Neural progenitor cell (in vitro differentiated cells): ENCODE data around the gene LRP5. TPM values are rescaled to one million over a fixed set of nuclear protein-coding genes. Genes with fewer than 3 reads are reported as not detected.

Experiments
- DNase-seq: peaks from one replicate; pipeline ENCODE4 v3.0.0-alpha.2; 2016; ENCODE audit warnings: low spot score
- H2AFZ ChIP-seq: fragments of 200-600 bp; sonication (generic); replicated peaks from 2 replicates; pipeline ENCODE4 v1.6.1; 2016; ENCODE audit warnings: antibody characterized with exemption
- H3F3A ChIP-seq: fragments of 200-600 bp; sonication (generic); 2 replicates; pipeline ENCODE4 v1.6.1; 2016; ENCODE audit warnings: antibody characterized with exemption, low read depth
- H3K27ac ChIP-seq: fragments of 200-600 bp; sonication (generic); 2 replicates; pipeline ENCODE4 v1.5.1; 2016; ENCODE audit warnings: mild to moderate bottlenecking
- H3K27me3 ChIP-seq: fragments of 200-600 bp; sonication (generic); 2 replicates; pipeline ENCODE4 v1.6.1; 2016; ENCODE audit warnings: mild to moderate bottlenecking, moderate library complexity
- H3K36me3 ChIP-seq: fragments of 200-600 bp; sonication (generic); 2 replicates; pipeline ENCODE4 v1.5.1; 2016
- H3K4me1 ChIP-seq: fragments of 200-600 bp; sonication (generic); 2 replicates; pipeline ENCODE4 v1.6.1; 2016; ENCODE audit warnings: mixed run types
- H3K4me2 ChIP-seq: fragments of 200-600 bp; sonication (generic); 2 replicates; pipeline ENCODE4 v1.6.1; 2016
- H3K4me3 ChIP-seq: fragments of 200-600 bp; sonication (generic); 2 replicates; pipeline ENCODE4 v1.5.1; 2016
- H3K79me2 ChIP-seq: fragments of 200-600 bp; sonication (generic); 2 replicates; pipeline ENCODE4 v1.6.1; 2016; ENCODE audit warnings: low read depth
- H3K9ac ChIP-seq: fragments of 200-600 bp; sonication (generic); 2 replicates; pipeline ENCODE4 v1.6.1; 2016
- H3K9me3 ChIP-seq: fragments of 200-600 bp; sonication (generic); 2 replicates; pipeline ENCODE4 v1.5.1; 2016; ENCODE audit warnings: low read depth
- H4K20me1 ChIP-seq: fragments of 200-600 bp; sonication (generic); 2 replicates; pipeline ENCODE4 v1.6.1; 2016; ENCODE audit warnings: low read depth
- H3K27ac Mint-ChIP-seq: 3 replicates; pipeline ENCODE4 v1.8.0; 2021; ENCODE audit warnings: mixed read lengths
- H3K27me3 Mint-ChIP-seq: 2 replicates; pipeline ENCODE4 v1.8.0; 2022; ENCODE audit warnings: low read depth, mild to moderate bottlenecking, inconsistent platforms, moderate library complexity, mixed read lengths; ENCODE audit not compliant: insufficient read depth
- H3K36me3 Mint-ChIP-seq: 3 replicates; pipeline ENCODE4 v1.8.0; 2021; ENCODE audit warnings: mixed read lengths
- H3K4me1 Mint-ChIP-seq: 3 replicates; pipeline ENCODE4 v1.8.0; 2021; ENCODE audit warnings: mixed read lengths
- H3K4me3 Mint-ChIP-seq: 3 replicates; pipeline ENCODE4 v1.8.0; 2021; ENCODE audit warnings: mild to moderate bottlenecking, moderate library complexity, mixed read lengths
- H3K9me3 Mint-ChIP-seq: 3 replicates; pipeline ENCODE4 v1.8.0; 2020; ENCODE audit warnings: mixed read lengths
- EZH2 ChIP-seq: fragments of 200-600 bp; sonication (generic); IDR thresholded peaks from 2 replicates; pipeline ENCODE4 v1.6.1; 2017; ENCODE audit warnings: antibody characterized with exemption, mild to moderate bottlenecking, moderate library complexity
- EZH2phosphoT487 ChIP-seq: fragments of 200-600 bp; sonication (generic); IDR thresholded peaks from 2 replicates; pipeline ENCODE4 v1.6.1; 2017; ENCODE audit warnings: antibody characterized with exemption
- total RNA-seq: library from RNA; depleted of rRNA; stranded (reverse); fragments of >200 nt; gene quantifications from 2 replicates; pipeline ENCODE4 v1.2.3, GENCODE V29; 2015; ENCODE audit warnings: low replicate concordance
- TF ChIP-seq, protein P1 (sequence below): fragments of 200-600 bp; sonication (generic); IDR thresholded peaks from 2 replicates; pipeline ENCODE4 v1.5.1; 2017; ENCODE audit warnings: antibody characterized with exemption, mild to moderate bottlenecking

Gene LRP5
- total RNA-seq, 1 donor from 2014 or later = 7.3 TPM

- Mint-ChIP-seq H3K36me3 (peaks cover 30% of the 10 kb centered on the region), H3K4me3 (no peak overlapping the region), H3K4me1 (peaks cover 10% of the 10 kb centered on the region), H3K9me3 (peaks cover 2% of the 10 kb centered on the region), H3K27ac (no peak overlapping the region), H3K27me3 (peaks cover 6% of the 10 kb centered on the region)
- no peaks in the 10 kb centered on the region for H3F3A ChIP-seq
- no peaks in the 10 kb centered on the region for H3K4me1 ChIP-seq
- H3K27ac ChIP-seq = no peak overlapping the region
- no peak overlapping the region for H3K4me3 ChIP-seq
- H3K79me2 ChIP-seq = no peaks in the 10 kb centered on the region
- H3K4me2 ChIP-seq = no peak overlapping the region
- DNase-seq = no peak
- no peaks in the 10 kb centered on the region for H3K9me3 ChIP-seq
- no peak overlapping the region for H3K9ac ChIP-seq
- H4K20me1 ChIP-seq = no peaks in the 10 kb centered on the region
- TF ChIP-seq EZH2phosphoT487 = no peak
- TF ChIP-seq, protein P1, sequence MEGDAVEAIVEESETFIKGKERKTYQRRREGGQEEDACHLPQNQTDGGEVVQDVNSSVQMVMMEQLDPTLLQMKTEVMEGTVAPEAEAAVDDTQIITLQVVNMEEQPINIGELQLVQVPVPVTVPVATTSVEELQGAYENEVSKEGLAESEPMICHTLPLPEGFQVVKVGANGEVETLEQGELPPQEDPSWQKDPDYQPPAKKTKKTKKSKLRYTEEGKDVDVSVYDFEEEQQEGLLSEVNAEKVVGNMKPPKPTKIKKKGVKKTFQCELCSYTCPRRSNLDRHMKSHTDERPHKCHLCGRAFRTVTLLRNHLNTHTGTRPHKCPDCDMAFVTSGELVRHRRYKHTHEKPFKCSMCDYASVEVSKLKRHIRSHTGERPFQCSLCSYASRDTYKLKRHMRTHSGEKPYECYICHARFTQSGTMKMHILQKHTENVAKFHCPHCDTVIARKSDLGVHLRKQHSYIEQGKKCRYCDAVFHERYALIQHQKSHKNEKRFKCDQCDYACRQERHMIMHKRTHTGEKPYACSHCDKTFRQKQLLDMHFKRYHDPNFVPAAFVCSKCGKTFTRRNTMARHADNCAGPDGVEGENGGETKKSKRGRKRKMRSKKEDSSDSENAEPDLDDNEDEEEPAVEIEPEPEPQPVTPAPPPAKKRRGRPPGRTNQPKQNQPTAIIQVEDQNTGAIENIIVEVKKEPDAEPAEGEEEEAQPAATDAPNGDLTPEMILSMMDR = no peak
- no peak for TF ChIP-seq EZH2
- H3K36me3 ChIP-seq = no peaks in the 10 kb centered on the region
- H2AFZ ChIP-seq = no peak overlapping the region
- no peaks in the 10 kb centered on the region for H3K27me3 ChIP-seq
These were observed 50.5 kb downstream of the LRP5 start for GRCh38 chr11:68362801-68363379.

DNA sequence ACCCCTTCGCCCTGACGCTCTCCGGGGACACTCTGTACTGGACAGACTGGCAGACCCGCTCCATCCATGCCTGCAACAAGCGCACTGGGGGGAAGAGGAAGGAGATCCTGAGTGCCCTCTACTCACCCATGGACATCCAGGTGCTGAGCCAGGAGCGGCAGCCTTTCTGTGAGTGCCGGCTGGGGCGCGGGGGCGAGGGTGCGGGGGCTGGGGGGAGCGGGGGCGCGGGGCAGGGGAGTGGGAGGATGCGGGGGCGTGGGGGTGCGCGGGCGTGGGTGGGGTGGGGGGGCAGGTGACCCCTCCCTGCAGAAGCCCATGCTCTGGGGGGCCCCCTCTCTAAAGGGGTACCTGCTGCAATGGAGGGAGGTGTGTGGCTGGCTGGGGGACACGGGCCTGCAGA lies 51.4 kb downstream of the LRP5 start:
- no peak overlapping the region for H3K4me3 ChIP-seq
- no peaks in the 10 kb centered on the region for H4K20me1 ChIP-seq
- Mint-ChIP-seq H3K4me3 (no peak overlapping the region), H3K27me3 (peaks cover 6% of the 10 kb centered on the region), H3K27ac (no peak overlapping the region), H3K4me1 (peaks cover 10% of the 10 kb centered on the region), H3K36me3 (peaks cover 32% of the 10 kb centered on the region), H3K9me3 (peaks cover 2% of the 10 kb centered on the region)
- TF ChIP-seq EZH2 (no peak), EZH2phosphoT487 (no peak)
- TF ChIP-seq, protein P1 = no peak
- H3K9me3 ChIP-seq = no peaks in the 10 kb centered on the region
- no peaks in the 10 kb centered on the region for H3K79me2 ChIP-seq
- no peak overlapping the region for H3K4me2 ChIP-seq
- H3K9ac ChIP-seq = no peak overlapping the region
- H3K4me1 ChIP-seq = no peaks in the 10 kb centered on the region
- no peak for DNase-seq
- no peaks in the 10 kb centered on the region for H3K36me3 ChIP-seq
- H2AFZ ChIP-seq = no peak overlapping the region
- H3K27me3 ChIP-seq = no peaks in the 10 kb centered on the region
- H3F3A ChIP-seq = no peaks in the 10 kb centered on the region
- H3K27ac ChIP-seq = no peak overlapping the region

GRCh38 chr11:68364581-68364980 lies 52.2 kb downstream of the LRP5 start:
- H3K4me1 Mint-ChIP-seq = peaks cover 10% of the 10 kb centered on the region
- Histone ChIP-seq H3K79me2 (no peaks in the 10 kb centered on the region), H3K9ac (no peak overlapping the region), H3K4me1 (no peaks in the 10 kb centered on the region), H3K27me3 (no peaks in the 10 kb centered on the region), H3K9me3 (no peaks in the 10 kb centered on the region), H3F3A (no peaks in the 10 kb centered on the region), H3K4me3 (no peak overlapping the region), H3K36me3 (no peaks in the 10 kb centered on the region), H4K20me1 (no peaks in the 10 kb centered on the region), H3K27ac (no peak overlapping the region), H2AFZ (no peak overlapping the region), H3K4me2 (no peak overlapping the region)
- peak overlapping the region; percentile 54 for H3K27ac Mint-ChIP-seq
- TF ChIP-seq, protein P1 = no peak
- TF ChIP-seq EZH2phosphoT487 (no peak), EZH2 (no peak)
- peaks cover 8% of the 10 kb centered on the region for H3K27me3 Mint-ChIP-seq
- H3K9me3 Mint-ChIP-seq = no peaks in the 10 kb centered on the region
- no peak for DNase-seq
- peaks cover 28% of the 10 kb centered on the region for H3K36me3 Mint-ChIP-seq
- H3K4me3 Mint-ChIP-seq = peak overlapping the region; percentile 24
